HG02588 (cell line): ENCODE data around the gene DNAJB11.
"Not testable (repeated sequence)": the region's sequence is repeated elsewhere in the genome, so short reads cannot be mapped to it uniquely, and the experiment has no call there.

Source experiments
- ATAC-seq: cut with Tn5 transposase; IDR thresholded peaks from one replicate; pipeline ENCODE4 v1.9.1; 2021; ENCODE audit warnings: mild to moderate bottlenecking, moderate library complexity; ENCODE audit not compliant: unreplicated experiment

DNAJB11 gene

DNA sequence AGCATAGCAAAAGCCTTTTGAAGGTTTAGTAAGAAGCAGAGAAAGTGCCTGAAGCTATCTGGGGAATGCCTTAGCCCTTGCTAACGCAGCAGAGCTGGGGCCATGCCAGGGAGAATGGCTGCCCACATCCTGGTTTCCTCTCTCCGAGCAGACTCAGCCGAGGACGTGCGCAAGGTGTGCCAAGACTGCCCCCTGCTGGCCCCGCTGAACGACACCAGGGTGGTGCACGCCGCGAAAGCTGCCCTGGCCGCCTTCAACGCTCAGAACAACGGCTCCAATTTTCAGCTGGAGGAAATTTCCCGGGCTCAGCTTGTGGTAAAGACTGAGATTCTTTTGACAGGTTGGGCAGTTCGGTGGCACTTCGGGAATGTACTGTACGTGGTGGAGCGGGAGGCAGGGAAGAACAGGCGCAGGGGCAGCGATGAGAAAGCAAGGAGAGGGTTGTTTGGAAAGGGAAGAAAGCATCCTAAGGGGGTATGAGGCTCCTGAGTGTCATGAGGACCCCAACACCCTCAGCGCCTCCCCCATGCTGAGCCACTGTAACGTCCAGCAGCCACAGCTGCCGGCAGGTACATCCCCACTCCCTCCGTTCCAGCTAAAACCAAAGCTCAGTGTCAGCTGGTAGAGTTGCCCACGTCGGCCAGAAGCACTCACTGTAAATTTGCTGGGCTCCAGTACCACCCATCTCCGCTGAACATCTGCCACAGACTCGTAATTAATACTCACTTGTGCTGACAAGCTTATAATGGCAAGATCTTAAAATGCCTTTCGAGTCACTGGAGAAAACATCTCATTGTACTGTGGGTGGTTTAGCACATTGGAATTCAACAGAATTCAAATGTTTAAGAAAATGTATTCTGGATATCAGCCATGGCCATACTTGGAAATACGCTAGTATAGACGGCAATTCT, 46.8 kb downstream of the DNAJB11 start:
- ATAC-seq = peak; percentile 88

GRCh38 chr3:186618318-186618938, 47.9 kb downstream of the DNAJB11 start:
- no peak for ATAC-seq

DNA sequence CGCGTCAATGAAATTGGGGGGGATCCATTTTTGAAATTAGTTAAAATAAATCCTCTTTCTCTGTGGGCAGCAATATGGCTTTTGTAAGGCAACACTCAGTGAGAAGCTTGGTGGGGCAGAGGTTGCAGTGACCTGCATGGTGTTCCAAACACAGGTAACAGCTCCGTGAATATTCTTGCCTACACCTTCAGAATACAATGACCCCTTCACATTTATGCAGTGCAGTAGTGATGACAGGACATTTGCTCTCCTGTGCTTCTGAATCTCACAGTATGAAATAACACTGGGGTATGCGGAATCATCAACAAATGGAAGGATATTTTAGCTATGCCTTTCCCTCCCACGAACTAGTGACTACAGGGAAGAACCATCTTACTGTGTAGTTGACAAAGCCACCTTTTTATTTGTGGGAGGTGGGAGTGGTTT, 49.3 kb downstream of the DNAJB11 start:
- ATAC-seq = no peak

- ATAC-seq = no peak
Measured at GRCh38 chr3:186620213-186621092, 49.9 kb downstream of the DNAJB11 start.

DNA sequence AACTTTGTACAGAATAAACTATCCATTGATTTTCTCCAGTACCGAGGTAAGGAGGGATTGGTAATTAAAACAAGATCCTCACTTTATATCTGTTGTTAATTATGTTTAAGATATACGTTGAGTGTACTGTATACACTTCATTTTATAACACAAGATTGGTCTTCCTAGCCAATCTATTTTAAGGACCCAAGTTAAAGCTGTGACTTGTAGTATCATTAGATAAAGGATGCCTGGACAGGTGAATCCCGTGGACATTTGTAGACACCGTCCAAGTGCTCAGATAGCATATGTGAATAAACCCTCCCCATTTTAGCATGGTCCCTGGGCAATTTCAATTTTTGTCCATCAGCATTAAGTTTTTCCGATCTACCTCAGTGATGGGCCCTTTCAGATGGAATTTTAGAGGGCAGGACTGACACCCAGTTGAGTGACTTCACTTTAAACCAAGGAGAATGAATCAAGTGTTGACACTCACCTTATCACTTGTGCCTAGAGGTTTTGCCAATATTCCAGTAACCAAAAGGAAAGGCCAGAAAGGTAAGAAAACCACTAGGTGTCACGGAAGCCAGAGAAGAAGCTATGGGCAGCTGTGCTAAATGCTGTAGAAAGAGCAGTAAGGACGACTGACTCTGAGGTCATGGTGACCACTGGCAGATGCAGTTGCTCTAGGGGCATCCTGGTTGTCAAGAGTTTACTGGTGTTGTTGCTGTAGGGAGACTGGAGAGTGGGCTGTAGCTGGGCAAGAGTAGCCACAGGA, 51.6 kb downstream of the DNAJB11 start:
- no peak for ATAC-seq

DNA sequence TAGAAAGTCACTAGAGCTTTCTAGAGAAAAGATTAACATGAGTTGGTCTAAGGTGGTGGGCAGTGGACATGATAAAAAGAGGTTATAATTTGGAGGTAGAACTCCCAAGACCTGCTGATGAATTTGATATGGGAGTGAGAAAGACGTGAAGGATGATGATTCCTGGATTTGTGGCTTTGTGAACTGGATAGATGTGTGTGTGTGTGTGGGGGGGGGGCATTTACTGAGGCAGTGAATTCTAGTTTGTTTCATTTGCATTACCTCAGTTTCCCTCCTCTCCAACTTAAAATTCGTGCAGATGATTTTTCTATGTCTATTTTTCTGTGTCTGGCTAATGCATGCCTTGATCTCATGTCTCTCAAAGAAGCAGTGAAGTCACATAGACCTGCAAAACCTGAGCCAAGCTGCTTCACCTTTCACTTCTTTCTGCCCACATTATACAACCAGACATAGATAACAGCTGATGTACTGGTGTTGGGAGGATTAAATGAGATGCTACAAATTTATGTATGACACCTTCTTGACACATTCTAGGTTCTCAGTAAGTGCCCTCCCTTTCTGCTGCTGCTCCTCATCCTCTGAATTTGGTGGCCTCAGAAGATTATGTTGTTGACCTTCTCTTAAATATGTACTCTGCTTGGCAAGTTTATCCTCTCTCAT, 52.3 kb downstream of the DNAJB11 start:
- no peak for ATAC-seq

GRCh38 chr3:186624598-186624997, 54.1 kb downstream of the DNAJB11 start:
- ATAC-seq = no peak

GRCh38 chr3:186625600-186626042, 55.1 kb downstream of the DNAJB11 start:
- no peak for ATAC-seq

- no peak for ATAC-seq
Measured at GRCh38 chr3:186626254-186626847, 55.8 kb downstream of the DNAJB11 start.

- no peak for ATAC-seq
Measured at GRCh38 chr3:186627852-186628414, 57.4 kb downstream of the DNAJB11 start.

DNA sequence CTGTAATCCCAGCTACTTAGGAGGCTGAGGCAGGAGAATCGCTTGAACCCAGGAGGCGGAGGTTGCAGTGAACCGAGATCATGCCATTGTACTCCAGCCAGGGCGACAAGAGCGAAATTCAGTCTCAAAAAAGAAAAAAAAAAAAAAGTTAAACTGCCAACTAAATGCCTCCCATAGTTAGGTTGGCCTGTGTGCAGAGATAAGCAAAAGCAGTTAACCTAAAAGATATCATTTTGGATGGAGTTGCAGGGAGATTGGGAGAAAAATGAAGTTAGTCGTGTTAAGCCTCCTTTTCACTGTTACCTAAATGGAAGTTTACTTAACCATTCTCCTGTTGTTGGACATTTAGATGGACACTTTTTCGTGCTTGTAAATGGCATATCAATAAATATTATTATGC, 58.2 kb downstream of the DNAJB11 start:
- no peak for ATAC-seq

- no peak for ATAC-seq
Measured at GRCh38 chr3:186630950-186631641, 60.6 kb downstream of the DNAJB11 start.

- ATAC-seq = no peak
Measured at GRCh38 chr3:186633481-186633880, 63.0 kb downstream of the DNAJB11 start.

- not testable (repeated sequence) for ATAC-seq
Measured at GRCh38 chr3:186634207-186634606, 63.7 kb downstream of the DNAJB11 start.
